Measurements from ENCODE around the gene ZNF503.

Gene ZNF503, protein sequence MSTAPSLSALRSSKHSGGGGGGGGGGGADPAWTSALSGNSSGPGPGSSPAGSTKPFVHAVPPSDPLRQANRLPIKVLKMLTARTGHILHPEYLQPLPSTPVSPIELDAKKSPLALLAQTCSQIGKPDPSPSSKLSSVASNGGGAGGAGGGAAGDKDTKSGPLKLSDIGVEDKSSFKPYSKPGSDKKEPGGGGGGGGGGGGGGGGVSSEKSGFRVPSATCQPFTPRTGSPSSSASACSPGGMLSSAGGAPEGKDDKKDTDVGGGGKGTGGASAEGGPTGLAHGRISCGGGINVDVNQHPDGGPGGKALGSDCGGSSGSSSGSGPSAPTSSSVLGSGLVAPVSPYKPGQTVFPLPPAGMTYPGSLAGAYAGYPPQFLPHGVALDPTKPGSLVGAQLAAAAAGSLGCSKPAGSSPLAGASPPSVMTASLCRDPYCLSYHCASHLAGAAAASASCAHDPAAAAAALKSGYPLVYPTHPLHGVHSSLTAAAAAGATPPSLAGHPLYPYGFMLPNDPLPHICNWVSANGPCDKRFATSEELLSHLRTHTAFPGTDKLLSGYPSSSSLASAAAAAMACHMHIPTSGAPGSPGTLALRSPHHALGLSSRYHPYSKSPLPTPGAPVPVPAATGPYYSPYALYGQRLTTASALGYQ

DNA sequence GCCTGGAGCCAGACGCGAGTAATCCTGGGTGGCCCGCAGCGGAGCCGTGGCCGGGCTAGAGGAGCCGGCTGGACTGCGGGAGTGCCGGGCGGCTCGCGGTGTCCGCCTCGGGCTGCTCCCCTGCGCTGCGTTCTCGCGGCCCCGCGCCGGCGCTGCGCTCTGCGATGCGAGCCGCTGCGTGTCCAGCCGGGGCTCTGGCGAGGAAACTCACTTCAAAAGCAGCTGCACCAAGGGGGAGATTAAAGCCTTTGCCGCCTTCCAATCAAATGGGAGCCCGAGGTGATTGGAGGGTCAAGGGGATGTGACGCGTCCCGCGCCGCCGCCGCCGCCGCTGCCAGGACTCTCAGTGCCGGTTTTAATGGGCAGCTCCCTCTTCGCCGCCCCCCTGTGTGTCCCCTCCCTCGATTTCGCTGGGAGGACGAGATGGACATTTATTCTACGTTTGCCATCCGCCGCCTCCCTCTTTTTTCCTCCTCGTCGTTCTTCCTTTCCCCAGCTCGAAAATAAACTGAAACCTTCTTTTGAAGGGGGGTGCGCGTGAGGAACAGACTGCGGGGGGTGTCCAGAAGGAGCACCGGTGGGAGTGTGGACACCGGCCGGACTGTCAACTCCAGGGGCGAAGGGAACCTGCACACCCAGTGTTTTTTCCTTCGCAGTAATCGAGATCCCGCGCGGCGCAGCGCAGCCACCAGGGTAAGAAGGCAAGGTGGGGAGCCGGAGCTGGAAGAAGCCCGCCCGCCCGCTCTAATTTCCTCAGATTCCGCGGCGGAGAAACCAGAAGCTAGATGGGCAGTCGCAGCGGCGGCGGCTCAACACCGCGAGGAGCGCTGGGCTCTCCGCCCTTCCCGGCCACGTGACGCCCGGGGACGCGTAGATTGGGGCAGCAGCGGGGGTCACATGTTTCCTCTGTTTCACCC is at the start of gene ZNF503:
Gene ZNF503 (minus strand): TSS at position 196 of the 917 bp plus-strand sequence. CDS start 345 bp downstream, outside the sequence.
- DNase-seq, result peak; percentile 29

DNA sequence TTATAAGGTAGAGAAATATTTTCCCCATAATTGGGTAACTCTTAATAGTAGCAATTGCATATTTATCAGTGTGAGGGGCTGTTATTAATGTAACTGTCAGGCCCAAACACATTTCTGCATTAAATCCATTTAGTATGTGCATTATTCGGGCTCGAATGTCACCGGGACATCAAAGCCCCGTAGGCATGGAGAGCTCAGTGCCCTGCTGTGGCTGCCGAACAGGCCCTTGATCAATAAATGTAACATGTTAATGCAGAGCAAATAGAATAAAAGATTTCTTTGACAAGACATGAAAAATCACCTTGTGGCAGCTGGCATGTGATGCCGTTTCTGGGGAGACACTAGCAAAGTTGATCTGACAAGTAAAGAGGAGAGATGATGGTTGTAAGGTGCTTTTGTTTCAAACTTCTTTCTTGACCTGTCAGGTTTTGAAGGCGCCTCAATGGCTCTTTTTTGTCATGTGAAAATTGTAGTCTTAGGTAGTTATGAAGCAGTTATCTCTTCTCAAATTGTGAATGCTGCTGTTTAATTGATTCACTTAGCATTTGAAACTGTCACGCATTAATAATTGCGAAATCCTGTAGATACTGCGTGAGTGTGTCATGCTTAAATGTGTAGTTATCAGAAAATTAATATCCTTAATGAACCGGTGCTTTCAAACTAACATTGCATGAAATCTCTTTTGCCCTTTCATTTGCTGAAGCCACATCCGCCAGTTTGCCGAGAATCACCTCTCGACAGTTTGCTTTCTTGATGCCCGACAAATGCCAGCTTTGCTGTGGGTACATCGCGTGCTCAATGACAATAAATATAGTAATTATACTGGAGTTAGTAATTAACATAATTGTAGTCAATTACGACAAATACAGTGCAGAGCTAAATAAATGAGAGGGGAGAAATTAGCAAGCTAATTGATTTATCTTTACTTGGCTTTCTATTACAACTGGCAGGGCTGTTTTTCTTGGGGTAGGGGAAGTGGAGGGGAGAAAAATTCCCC is 49.4 kb upstream of the ZNF503 start:
- no peak for DNase-seq

DNA sequence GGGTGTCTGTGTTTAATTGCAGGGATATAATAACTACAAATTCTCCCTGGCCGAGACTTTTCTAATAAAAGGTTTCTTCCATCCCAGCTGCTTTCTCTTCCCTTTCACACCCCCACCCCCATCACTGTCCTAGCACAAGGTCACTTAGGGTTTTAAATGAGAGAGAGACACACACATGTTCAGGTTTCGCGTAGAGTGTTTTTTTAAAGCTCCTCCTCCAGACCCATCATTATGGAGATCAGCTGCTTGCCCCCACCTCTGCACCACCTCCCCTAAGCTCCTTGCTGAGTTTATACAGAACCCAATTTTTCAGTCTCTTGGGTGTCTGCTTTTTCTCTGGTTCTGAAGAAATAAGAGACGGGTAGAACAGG is 48.5 kb upstream of the ZNF503 start:
- DNase-seq, result no peak

DNA sequence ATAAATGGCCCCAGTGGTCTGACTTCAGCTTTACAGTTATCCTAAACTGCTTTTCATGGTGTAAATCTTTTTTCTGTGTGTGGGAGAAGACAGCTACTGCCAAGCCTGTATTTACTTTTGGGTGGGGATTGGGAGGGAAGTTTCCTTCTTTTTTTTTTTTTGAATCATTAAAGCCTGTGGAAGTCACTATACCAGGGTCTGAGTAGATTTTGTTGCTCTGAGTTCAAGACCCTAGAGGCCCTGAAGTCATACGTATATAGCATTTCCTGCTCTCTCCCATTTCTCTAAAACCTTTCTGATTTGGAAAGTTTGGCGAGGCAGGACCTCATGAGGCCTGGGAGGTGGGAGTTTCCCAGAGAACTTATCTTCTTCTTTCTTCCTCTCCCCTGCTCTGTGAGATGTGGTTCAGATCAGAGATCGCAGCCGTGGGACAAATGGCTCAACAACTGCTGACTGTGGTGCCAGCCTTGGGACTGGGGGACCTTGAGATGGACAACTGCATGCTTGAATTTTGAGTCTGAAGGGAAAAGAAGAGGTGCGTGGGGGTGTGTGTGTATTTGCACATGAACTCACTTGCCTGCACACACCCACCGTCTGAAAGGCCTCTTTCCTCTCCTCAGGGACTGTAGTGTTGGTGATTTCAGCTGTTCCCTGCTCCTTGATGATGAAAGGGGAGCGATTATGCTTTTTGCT is 48.0 kb upstream of the ZNF503 start:
- no peak for DNase-seq

DNA sequence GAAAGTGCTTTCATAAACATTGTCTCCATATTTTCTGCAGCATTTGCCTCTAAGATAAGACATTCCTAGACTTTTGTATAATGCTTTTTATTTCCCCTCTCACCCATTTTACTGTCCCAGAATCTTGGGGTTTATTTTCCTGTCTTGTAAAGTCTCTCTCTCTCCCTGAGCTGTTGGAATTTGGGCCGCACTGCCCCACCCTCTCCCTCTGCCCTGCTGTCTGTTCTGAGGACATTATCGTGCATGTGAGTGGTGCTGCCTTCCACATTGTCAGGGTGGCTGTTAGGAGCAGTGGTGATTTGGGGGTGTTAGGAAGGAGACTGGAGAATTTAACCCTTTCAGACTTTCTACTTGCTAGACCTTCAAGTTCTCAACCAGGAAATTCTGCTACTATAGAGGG is 46.6 kb upstream of the ZNF503 start:
- no peak for DNase-seq

DNA sequence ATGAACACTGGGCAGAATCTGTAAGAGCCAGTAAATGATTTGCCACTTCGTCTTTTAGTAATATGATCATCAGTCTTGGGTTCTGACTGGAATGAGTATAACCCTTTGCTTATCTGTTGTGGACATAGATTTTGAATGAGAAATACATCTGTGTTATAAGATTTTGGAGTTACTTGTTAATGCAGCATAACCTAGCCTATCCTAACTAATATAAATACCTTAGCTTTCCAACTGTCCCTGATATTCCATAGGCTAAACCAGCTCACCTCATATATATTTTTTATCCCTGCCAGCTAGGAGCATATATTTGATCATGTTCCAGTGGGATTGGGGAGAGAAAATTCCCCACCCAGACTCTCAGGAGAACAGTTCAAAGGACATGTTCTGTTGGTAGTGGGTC is 44.9 kb upstream of the ZNF503 start:
- DNase-seq, result no peak

DNA sequence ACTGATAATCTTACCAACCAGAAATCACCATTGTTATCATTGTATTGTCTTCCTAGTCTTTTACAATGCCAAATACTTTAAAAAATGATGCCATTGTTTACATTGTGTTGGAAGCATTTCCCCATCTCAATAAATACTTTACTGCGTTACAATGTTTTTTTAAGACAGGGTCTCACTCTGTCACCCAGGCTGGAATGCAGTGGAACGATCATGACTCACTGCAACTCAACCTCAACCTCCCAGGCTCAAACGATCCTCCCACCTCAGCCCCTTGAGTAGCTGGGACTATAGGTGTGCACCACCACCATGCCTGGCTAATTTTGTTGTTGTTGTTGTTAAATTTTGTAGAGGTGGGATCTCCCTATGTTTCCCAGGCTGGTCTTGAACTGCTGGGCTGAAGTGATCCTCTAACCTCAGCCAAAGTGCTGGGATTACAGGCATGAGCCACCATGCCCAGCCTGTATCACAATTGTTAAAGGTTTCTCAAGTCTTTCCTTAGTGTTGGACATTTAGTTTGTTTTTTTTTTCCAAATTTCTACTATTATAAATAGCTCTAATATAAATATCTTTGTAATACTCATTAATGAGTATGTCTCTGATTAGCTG is 43.3 kb upstream of the ZNF503 start:
- no peak for DNase-seq

DNA sequence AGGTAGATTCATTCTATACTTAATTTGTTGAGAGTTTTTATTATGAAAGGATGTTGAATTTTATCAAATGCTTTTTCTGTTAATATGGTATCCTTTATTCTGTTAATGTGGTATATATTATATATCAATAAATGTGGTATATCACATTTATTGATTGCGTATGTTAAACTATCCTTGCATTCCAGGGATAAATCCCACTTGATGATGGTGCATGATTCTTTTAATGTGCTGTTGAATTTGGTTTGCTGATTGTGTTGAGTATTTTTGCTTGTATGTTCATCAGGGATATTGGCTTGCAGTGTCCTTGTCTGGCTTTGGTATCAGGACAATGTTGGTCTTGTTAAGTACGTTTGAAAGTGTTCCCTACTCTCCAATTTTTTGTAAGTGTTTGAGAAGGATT is 41.8 kb upstream of the ZNF503 start:
- DNase-seq, result no peak

DNA sequence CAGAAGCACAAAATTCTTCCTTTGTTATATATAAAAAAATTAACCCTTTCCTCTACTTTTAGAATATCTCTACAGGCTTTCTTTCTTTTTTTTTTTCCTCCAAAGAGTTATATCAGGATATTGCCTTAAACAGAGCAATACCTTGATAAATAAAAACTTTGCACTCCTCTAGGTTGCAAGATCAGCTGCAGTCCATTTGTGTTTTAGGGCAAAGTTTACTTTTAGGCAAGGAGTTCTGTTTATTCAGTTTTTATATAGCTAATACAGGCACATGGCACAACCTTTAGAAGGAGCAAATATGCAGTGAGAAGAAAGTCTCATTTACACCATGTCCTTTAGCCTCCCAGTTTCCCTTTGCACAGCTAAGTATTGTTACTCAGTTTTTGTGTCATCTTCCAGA is 40.1 kb upstream of the ZNF503 start:
- no peak for DNase-seq

DNA sequence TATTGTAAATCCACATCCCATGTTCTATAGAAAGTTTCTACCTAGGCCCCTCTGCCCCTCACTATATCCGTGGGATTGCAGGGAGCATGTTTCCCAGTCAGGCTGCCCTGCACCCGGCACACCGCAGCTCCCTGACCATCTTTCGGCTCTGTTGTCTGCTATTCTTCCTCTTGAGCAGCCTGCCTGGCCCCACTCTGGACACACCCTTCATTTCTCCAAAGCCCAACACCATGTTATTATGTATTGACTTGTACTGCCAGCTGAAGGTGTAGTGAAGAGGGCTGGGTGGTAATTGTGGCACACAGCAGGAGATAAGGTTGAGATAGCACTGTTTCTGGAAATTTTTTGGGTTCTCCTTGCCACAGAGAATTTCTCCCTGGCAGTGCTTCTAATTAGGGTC is 39.6 kb upstream of the ZNF503 start:
- no peak for DNase-seq

DNA sequence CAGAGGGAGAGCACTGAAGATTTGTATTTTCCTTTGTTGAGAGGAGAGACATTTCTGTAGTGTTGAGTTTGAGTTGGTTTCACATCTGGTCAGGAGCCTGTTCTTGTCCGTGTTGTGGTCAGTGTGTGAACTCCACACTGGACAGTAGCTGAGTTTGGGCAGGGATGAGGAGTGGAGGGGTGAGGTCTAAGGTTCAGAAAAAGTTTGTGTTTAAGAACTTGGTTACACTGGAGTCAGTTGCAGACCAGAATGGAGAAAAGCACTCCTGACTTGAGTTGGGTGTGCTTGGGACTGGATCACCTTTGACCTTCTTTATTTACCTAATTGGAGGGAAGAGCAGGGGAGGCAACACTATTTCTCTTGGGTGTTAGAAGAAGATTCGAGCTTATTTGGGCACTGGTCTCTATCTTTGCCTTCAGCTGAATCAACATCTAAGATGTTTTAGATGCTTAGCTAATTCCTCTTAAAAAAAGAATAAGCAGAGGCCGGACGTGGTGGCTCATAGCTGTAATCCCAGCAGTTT is 38.8 kb upstream of the ZNF503 start:
- DNase-seq, result no peak

DNA sequence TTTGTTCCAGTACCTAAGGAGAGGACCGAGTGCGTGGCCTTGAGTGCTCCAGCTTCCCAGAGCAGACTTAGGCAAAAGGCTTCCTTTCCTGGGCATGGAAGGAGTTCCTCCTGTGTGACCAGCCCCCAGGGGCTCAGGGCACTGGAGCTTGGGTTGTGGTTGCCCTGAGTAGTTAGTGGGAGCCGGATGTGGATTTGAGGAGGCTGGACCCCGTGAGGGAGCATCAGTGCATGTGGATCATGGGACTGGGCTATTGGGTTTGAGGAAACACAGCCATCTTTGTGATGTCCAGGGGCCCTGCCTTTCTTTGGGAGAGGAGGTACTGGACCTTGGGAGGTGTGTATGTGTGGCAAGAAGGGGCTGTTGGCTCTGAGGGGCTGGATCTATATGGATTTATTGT is 38.2 kb upstream of the ZNF503 start:
- no peak for DNase-seq

DNA sequence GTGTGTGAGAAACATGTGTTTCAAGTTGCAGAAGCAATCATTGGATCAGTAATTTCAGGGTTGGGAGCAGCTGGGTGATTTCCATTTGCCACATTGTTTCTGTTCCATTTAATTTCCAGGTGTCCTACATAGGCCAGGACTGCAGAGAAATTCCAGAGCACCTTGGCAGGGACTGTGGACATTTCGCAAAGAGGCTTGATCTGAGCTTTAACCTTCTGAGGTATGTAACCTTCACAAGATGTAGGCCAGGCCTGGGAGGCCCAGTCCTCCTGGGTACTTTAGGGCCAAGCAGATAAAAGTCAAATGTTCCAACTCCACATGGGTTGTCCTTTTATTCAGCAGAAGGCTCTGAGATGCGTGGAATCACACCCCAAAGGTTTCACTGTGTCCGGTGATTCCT is 36.7 kb upstream of the ZNF503 start:
- no peak for DNase-seq

DNA sequence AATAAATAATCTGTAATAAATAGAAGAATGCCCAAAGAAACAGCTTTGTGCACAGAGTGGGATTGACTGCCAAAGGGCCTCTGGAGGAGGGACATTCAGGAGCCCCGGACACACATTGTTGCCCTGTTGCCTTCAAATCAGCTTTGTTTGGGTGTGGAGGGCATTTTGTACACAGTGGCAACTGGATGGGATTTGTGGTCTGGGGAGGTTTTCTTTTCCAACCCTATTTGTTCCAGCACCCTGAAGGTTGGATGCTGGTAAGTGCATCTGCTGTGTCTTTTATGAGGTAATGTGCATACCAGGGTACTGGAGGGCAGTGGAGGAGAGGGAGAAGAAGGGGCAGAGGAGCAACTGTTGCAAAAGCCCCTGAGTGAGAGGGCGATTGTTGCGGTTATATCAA is 36.1 kb upstream of the ZNF503 start:
- DNase-seq, result no peak

DNA sequence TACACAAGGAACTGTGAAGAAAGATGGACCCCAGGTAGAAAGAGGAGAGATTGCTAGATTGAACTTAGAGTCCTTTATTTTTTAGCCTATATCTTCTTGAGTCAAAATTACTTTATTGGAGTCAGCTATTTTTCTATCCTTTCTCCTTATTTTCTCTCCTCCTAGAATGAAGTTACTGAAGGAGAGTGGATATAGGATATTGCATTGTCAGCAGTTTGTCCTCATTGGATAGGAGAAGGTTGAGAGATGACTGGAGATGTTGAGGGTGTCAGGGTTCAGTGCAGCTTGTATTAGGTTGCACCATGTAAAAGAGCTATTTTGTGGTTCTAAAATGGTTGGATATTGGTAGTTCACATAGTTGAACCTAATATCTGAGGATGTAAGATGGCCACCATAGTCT is 35.3 kb upstream of the ZNF503 start:
- DNase-seq, result no peak

DNA sequence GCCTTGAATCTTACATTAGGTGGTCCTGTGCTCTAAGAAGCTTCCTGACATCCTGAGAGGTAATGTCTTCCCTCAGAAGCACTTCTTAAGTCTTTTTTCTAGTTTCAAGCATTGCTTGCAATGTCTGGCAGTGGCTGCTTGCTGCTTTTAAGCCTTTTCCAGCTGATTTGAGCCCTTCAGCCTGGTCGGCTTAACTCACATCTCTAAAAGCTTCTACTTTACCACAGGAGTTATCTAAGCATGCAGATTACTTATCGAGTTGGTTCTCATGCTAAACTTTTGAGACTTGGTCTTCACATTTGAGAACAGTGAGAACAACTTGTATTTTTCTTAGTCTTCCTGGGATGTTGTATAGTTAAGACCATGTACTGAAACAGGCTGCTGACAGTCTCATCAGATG is 33.7 kb upstream of the ZNF503 start:
- no peak for DNase-seq

DNA sequence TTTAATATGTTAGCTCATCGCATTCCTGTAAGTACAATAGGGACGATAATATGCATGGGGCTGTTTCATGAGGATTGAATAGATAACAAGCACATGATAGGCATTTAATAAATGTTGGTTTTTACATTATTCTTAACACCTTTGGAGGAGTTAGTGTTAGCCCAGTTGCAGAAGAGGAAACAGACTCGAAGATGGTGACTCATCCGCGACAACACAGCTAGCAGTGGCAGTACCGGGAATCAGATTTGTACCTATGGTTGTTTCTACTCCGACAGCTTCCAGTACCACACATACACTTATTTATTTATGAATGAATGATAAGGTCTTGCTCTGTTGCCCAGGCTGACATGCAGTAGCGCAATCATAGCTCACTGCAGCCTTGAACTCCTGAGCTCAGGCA is 32.7 kb upstream of the ZNF503 start:
- no peak for DNase-seq

DNA sequence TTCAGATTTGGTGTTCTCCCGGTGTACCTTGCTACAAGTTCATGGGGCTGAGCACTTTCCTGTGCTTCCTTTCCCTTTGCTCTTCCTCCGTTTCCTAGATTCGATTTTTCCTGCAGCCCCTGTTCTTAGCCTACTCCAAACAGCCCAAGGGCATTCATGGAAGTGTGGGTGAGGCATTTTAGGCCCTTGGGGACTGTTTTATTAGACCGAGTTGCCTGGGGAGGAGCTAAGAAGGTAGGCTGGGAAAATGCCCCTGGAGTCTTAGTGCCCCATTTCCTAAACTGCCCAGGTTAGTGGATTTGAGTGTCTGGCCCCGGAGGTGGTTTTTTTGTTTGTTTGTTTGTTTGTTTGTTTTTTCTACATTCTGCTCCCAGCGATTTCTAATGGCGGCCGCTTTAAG is 31.7 kb upstream of the ZNF503 start:
- no peak for DNase-seq

DNA sequence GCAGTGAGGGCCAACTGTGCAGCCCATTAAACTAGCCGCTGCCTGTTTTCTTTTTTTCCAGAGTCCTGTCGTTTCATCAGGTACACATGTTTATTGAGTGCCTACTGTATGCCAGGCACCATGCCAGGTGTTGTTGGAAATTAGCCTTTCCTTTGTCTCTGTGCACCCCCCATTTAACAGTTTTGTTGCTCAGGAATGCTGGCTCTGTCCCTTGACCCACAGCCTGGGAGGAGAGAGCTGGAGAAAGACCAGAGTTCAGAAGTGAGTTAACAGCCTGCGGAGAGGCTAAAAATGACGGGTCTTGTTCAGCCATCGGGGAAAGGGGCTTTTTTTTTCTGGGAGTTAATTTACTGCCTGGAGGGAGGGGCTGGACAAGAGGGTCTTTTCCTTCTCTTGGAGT is 31.2 kb upstream of the ZNF503 start:
- DNase-seq, result no peak

DNA sequence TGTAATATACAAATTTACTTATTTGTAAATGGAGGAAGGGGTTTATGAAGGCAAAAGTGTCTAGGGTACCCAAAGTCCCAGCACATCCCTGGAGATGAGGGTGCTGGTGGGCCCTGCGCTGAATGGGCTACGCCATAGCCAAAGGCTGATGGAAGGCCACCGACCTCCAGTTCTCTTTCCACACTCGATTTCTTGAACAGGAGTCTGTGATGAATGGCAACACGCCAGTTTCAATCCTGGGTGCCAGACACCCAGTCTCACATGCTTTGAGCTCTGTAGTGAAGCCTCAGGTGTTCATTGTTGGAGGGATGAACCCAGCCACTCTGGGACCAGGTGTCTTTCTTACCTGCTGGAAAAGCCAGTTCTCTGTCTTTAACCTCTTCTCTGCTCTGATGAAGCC is 30.6 kb upstream of the ZNF503 start:
- peak; percentile 5 for DNase-seq
